OCI-LY7 (cell line): ENCODE data around the gene CDC42BPA. TPM values are rescaled to one million over a fixed set of nuclear protein-coding genes. Genes with fewer than 3 reads are reported as not detected.

Experiments used
- BruUV-seq: library from RNA; stranded (reverse); fragments of 400-500 nt; replicated peaks from 2 replicates; lab custom pipeline; 2021; lab: Mats Ljungman, UMichigan
- CTCF ChIA-PET: fragments of 300-600 bp; sonication (Branson Sonifier 250); formaldehyde crosslinking; loops from one replicate; lab custom pipeline; 2022; ENCODE audit warnings: antibody characterized with exemption; ENCODE audit not compliant: unreplicated experiment; lab: Charles Lee
- POLR2A ChIA-PET: fragments of 300-600 bp; sonication (Branson Sonifier 250); formaldehyde crosslinking; loops from one replicate; lab custom pipeline; 2022; ENCODE audit warnings: antibody characterized with exemption; lab: Charles Lee
- DNase-seq: peaks from one replicate; pipeline ENCODE4 v3.0.0-alpha.2; 2015; ENCODE audit warnings: low spot score
- H2AFZ ChIP-seq: fragments of 200-600 bp; sonication (generic), shearing (Covaris generic); 2 replicates; pipeline ENCODE4 v1.6.1; 2014; ENCODE audit warnings: mild to moderate bottlenecking, antibody characterized with exemption, low read length, moderate library complexity
- H3K27ac ChIP-seq: fragments of 200-600 bp; sonication (generic); 2 replicates; pipeline ENCODE4 v1.5.1; 2014; ENCODE audit warnings: mixed run types, low read depth, mild to moderate bottlenecking, moderate library complexity, low read length, inconsistent platforms; ENCODE audit not compliant: poor library complexity, severe bottlenecking
- H3K36me3 ChIP-seq: fragments of 200-600 bp; sonication (generic); 2 replicates; pipeline ENCODE4 v1.6.1; 2014; ENCODE audit warnings: mild to moderate bottlenecking, antibody characterized with exemption, low read length, moderate library complexity, mixed read lengths; ENCODE audit not compliant: insufficient read depth
- H3K4me1 ChIP-seq: fragments of 200-600 bp; sonication (generic); 2 replicates; pipeline ENCODE4 v1.5.1; 2014; ENCODE audit warnings: mild to moderate bottlenecking, low read length; ENCODE audit not compliant: insufficient read depth, poor library complexity, severe bottlenecking
- H3K4me2 ChIP-seq: fragments of 200-600 bp; sonication (generic); 2 replicates; pipeline ENCODE4 v1.6.1; 2014; ENCODE audit warnings: mild to moderate bottlenecking, low read length
- H3K4me3 ChIP-seq: fragments of 200-600 bp; sonication (generic); 2 replicates; pipeline ENCODE4 v1.5.1; 2014; ENCODE audit warnings: mild to moderate bottlenecking, low read depth, low read length; ENCODE audit not compliant: poor library complexity, severe bottlenecking
- H3K79me2 ChIP-seq: fragments of 200-600 bp; sonication (generic); 2 replicates; pipeline ENCODE4 v1.6.1; 2016; ENCODE audit warnings: low read depth, mild to moderate bottlenecking, low read length, moderate library complexity, mixed read lengths; ENCODE audit not compliant: insufficient read depth
- H3K9me2 ChIP-seq: fragments of 200-600 bp; sonication (generic); 2 replicates; pipeline ENCODE4 v1.6.1; 2016; ENCODE audit warnings: mild to moderate bottlenecking, low read length, mixed read lengths; ENCODE audit not compliant: insufficient read depth
- H3K9me3 ChIP-seq: fragments of 200-600 bp; sonication (generic); 2 replicates; pipeline ENCODE4 v1.6.1; 2014; ENCODE audit warnings: mild to moderate bottlenecking, mixed run types, low read length, mixed read lengths
- H4K20me1 ChIP-seq: fragments of 200-600 bp; sonication (generic); 2 replicates; pipeline ENCODE4 v1.6.1; 2014; ENCODE audit warnings: mild to moderate bottlenecking, antibody characterized with exemption, low read length, moderate library complexity, mixed read lengths; ENCODE audit not compliant: insufficient read depth
- CTCF ChIP-seq: fragments of 200-600 bp; sonication (generic); conservative IDR thresholded peaks from 2 replicates; pipeline ENCODE4 v1.5.1; 2014; ENCODE audit warnings: mild to moderate bottlenecking, antibody characterized with exemption, low read length, moderate library complexity, mixed read lengths
- EZH2phosphoT487 ChIP-seq: fragments of 200-600 bp; sonication (generic); IDR thresholded peaks from 2 replicates; pipeline ENCODE4 v1.6.1; 2018; ENCODE audit warnings: low read depth, borderline replicate concordance, mild to moderate bottlenecking, mixed run types, antibody characterized with exemption, low read length, moderate library complexity, mixed read lengths
- intact Hi-C: fragments of 100-400 bp; cut with micrococcal nuclease; formaldehyde crosslinking; loops from one replicate; pipeline ENCODE4 v1.10.0; 2022; ENCODE audit not compliant: unreplicated experiment
- total RNA-seq, 2 experiments: library from RNA; depleted of rRNA in 1 of 2; stranded (reverse); fragments of >200 nt in 1 of 2; shearing (Covaris generic) in 1 of 2; gene quantifications; 2 replicates each; pipeline ENCODE4 v1.2.3, GENCODE V29; 2014 to 2022

The CDC42BPA gene
- total RNA-seq, 2 experiments from 2014 or later: not detected

GRCh38 chr1:227351443-227351842 lies 33.2 kb upstream of the CDC42BPA start:
- TF ChIP-seq EZH2phosphoT487 (no peak), CTCF (no peak)
- Histone ChIP-seq H3K9me2 (no peaks in the 10 kb centered on the region), H3K4me1 (no peaks in the 10 kb centered on the region), H3K27ac (no peak overlapping the region), H3K4me3 (no peak overlapping the region), H4K20me1 (no peaks in the 10 kb centered on the region), H3K9me3 (no peaks in the 10 kb centered on the region), H3K4me2 (no peak overlapping the region), H3K36me3 (no peaks in the 10 kb centered on the region), H2AFZ (no peak overlapping the region), H3K79me2 (no peaks in the 10 kb centered on the region)
- intact Hi-C loops: no loop called here
- CTCF ChIA-PET: no interaction called here
- DNase-seq: no peak
- no TSS peak for BruUV-seq
- POLR2A ChIA-PET: interaction anchor here (0.7 kb wide), 1 partner anchor 227 kb away, joined by 3 read pairs; no protein-coding TSS in a partner anchor

GRCh38 chr1:227349967-227350366 lies 31.7 kb upstream of the CDC42BPA start:
- H4K20me1 ChIP-seq: no peaks in the 10 kb centered on the region
- DNase-seq: no peak
- no peaks in the 10 kb centered on the region for H3K36me3 ChIP-seq
- no peaks in the 10 kb centered on the region for H3K4me1 ChIP-seq
- TF ChIP-seq EZH2phosphoT487 (no peak), CTCF (no peak)
- no peaks in the 10 kb centered on the region for H3K79me2 ChIP-seq
- ChIA-PET POLR2A (interaction anchor here (0.7 kb wide), 1 partner anchor 65 kb away, joined by 3 read pairs; no protein-coding TSS in a partner anchor), CTCF (no interaction called here)
- H3K9me2 ChIP-seq: no peaks in the 10 kb centered on the region
- no peak overlapping the region for H3K4me2 ChIP-seq
- no peaks in the 10 kb centered on the region for H3K9me3 ChIP-seq
- H3K4me3 ChIP-seq: no peak overlapping the region
- intact Hi-C loops: no loop called here
- BruUV-seq: no TSS peak
- no peak overlapping the region for H2AFZ ChIP-seq
- no peak overlapping the region for H3K27ac ChIP-seq

- intact Hi-C loops: no loop called here
- no TSS peak for BruUV-seq
- Histone ChIP-seq H3K36me3 (no peaks in the 10 kb centered on the region), H3K79me2 (no peaks in the 10 kb centered on the region), H3K4me2 (no peak overlapping the region), H3K9me3 (no peaks in the 10 kb centered on the region), H3K4me1 (no peaks in the 10 kb centered on the region), H3K9me2 (no peaks in the 10 kb centered on the region), H3K4me3 (no peak overlapping the region), H2AFZ (no peak overlapping the region), H4K20me1 (no peaks in the 10 kb centered on the region), H3K27ac (no peak overlapping the region)
- POLR2A ChIA-PET: interaction anchor here (0.5 to 1.4 kb wide), 11 partner anchors 10 to 942 kb away, joined by 3 to 7 read pairs (median 3); no protein-coding TSS in a partner anchor
- no peak for TF ChIP-seq EZH2phosphoT487
- no peak for TF ChIP-seq CTCF
- no peak for DNase-seq
- CTCF ChIA-PET: no interaction called here
Observed at GRCh38 chr1:227343727-227344551, 25.6 kb upstream of the CDC42BPA start.
